T47D (cell line): ENCODE results near the gene TCF19.

Experiments
- DNase-seq, 2 experiments: peaks; one replicate each; pipeline versions ENCODE4 v3.0.0 to v3.0.0-alpha.2; 2011 to 2012; ENCODE audit warnings: low read depth in 1 of 2, low spot score in 1 of 2
- JUND ChIP-seq: IDR thresholded peaks from 2 replicates; pipeline ENCODE4 v1.6.1; 2012; ENCODE audit warnings: low read depth
- in situ Hi-C: cut with HindIII; loops from 2 replicates; pipeline ENCODE4 v1.10.0; 2016; ENCODE audit warnings: low sequenced_read_pairs, low pct_unique_long_range_greater_than_20kb

TCF19 gene

GRCh38 chr6:31202259-31203166 lies 44.1 kb downstream of the TCF19 start:
- TF ChIP-seq JUND = no peak
- in situ Hi-C loops = no loop called here
- no peak for DNase-seq

- peak; percentile 52 to 97 for DNase-seq
- in situ Hi-C loops = no loop called here
- peak; percentile 96 for TF ChIP-seq JUND
Measured at GRCh38 chr6:31203345-31203979, 45.1 kb downstream of the TCF19 start.

- in situ Hi-C loops = no loop called here
- no peak for TF ChIP-seq JUND
- no peak for DNase-seq
Measured at GRCh38 chr6:31204751-31205145, 46.4 kb downstream of the TCF19 start.

- in situ Hi-C loops = no loop called here
- no peak for DNase-seq
- no peak for TF ChIP-seq JUND
Measured at GRCh38 chr6:31205638-31206037, 47.2 kb downstream of the TCF19 start.

- TF ChIP-seq JUND = no peak
- in situ Hi-C loops = no loop called here
- DNase-seq = no peak
Measured at GRCh38 chr6:31208506-31208905, 50.1 kb downstream of the TCF19 start.

- no peak for TF ChIP-seq JUND
- in situ Hi-C loops = no loop called here
- DNase-seq = peak in 1 of 2 experiments; percentile 53
Measured at GRCh38 chr6:31209137-31209536, 50.7 kb downstream of the TCF19 start.

- in situ Hi-C loops = no loop called here
- no peak for TF ChIP-seq JUND
- DNase-seq = no peak
Measured at GRCh38 chr6:31210123-31210522, 51.7 kb downstream of the TCF19 start.

- in situ Hi-C loops = no loop called here
- no peak for TF ChIP-seq JUND
- no peak for DNase-seq
Measured at GRCh38 chr6:31210741-31211532, 52.5 kb downstream of the TCF19 start.
